Kidney epithelial cell (primary cell): ENCODE data around the gene CDV3. TPM values are rescaled to one million over a fixed set of nuclear protein-coding genes. Genes with fewer than 3 reads are reported as not detected.

Source experiments
- DNase-seq: peaks from one replicate; pipeline ENCODE4 v3.0.0-alpha.2; 2010; ENCODE audit warnings: low read depth
- H3K27me3 ChIP-seq: 2 replicates; pipeline ENCODE4 v1.6.0; 2011; ENCODE audit warnings: low read length; ENCODE audit not compliant: control insufficient read depth, insufficient read depth
- H3K36me3 ChIP-seq: 2 replicates; pipeline ENCODE4 v1.5.1; 2011; ENCODE audit warnings: low read length; ENCODE audit not compliant: control insufficient read depth, insufficient read depth
- H3K4me3 ChIP-seq: 2 replicates; pipeline ENCODE4 v1.5.1; 2011; ENCODE audit warnings: low read depth, mild to moderate bottlenecking, control low read depth, low read length
- CTCF ChIP-seq: IDR thresholded peaks from 2 replicates; pipeline ENCODE4 v1.5.1; 2011; ENCODE audit warnings: mild to moderate bottlenecking, moderate library complexity, low read length, control low read depth, inconsistent platforms; ENCODE audit not compliant: insufficient read depth, poor library complexity, severe bottlenecking
- total RNA-seq: library from RNA; depleted of rRNA; stranded (reverse); fragments of >200 nt; gene quantifications from 2 replicates; pipeline ENCODE4 v1.2.3, GENCODE V29; 2015

The CDV3 gene
- total RNA-seq, 1 donor from 2014 or later, result 244 TPM

GRCh38 chr3:133563186-133563591 is 10.3 kb upstream of the CDV3 start:
- no peak for TF ChIP-seq CTCF
- no peaks in the 10 kb centered on the region for H3K36me3 ChIP-seq
- H3K27me3 ChIP-seq, result no peaks in the 10 kb centered on the region
- DNase-seq, result no peak
- no peak overlapping the region for H3K4me3 ChIP-seq

GRCh38 chr3:133563816-133564215 is 9.7 kb upstream of the CDV3 start:
- no peak for TF ChIP-seq CTCF
- Histone ChIP-seq H3K4me3 (no peak overlapping the region), H3K27me3 (no peaks in the 10 kb centered on the region), H3K36me3 (no peaks in the 10 kb centered on the region)
- no peak for DNase-seq

- no peak overlapping the region for H3K4me3 ChIP-seq
- no peak for TF ChIP-seq CTCF
- no peaks in the 10 kb centered on the region for H3K36me3 ChIP-seq
- DNase-seq, result peak; percentile 95
- no peaks in the 10 kb centered on the region for H3K27me3 ChIP-seq
Measured at GRCh38 chr3:133568294-133569014, 5.0 kb upstream of the CDV3 start.

- no peak for TF ChIP-seq CTCF
- no peaks in the 10 kb centered on the region for H3K27me3 ChIP-seq
- no peaks in the 10 kb centered on the region for H3K36me3 ChIP-seq
- DNase-seq, result peak; percentile 88
- no peak overlapping the region for H3K4me3 ChIP-seq
Measured at GRCh38 chr3:133570139-133570936, 3.1 kb upstream of the CDV3 start.

- Histone ChIP-seq H3K36me3 (no peaks in the 10 kb centered on the region), H3K4me3 (no peak overlapping the region), H3K27me3 (no peaks in the 10 kb centered on the region)
- DNase-seq, result no peak
- no peak for TF ChIP-seq CTCF
Measured at GRCh38 chr3:133570937-133571320, 2.6 kb upstream of the CDV3 start.
